ENCODE measurements around the gene ANKRD29. TPM values are rescaled to one million over a fixed set of nuclear protein-coding genes. Genes with fewer than 3 reads are reported as not detected.

ANKRD29 gene
- total and polyA plus RNA-seq, 4 donors: 8.7 to 29.6 (median 28.1) TPM

DNA sequence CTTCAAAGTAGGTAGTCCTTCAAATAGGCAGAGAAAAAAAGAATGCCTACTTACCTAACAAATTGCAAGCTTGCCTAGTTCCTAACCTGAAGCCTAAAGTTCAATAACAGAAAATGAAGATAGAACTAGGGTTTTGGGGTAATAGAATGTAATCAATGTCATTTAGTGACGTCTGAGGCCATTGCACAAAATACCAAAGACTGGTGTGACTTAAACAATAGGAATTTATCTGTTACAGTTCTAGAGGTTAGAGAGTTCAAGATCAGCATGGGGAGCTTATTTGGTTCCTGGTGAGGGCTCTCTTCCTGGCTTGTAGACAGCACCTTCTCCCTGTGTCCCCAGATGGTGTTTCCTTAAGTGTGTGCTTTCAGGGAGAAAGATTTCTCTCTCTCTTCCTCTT is 71.7 kb downstream of the ANKRD29 start:
- DNase-seq (ENCODE audit: low read depth in 4 of 6, low spot score in 6 of 6): no peak
- Histone ChIP-seq H3K27me3 (ENCODE audit: control insufficient read depth, insufficient read depth, low read length) (no peaks in the 10 kb centered on the region), H3K27ac (ENCODE audit: low read depth, low read length) (no peak overlapping the region), H3K9me3 (ENCODE audit: control insufficient read depth, insufficient read depth, low read length) (no peaks in the 10 kb centered on the region), H3K4me3 (ENCODE audit: low read depth, low read length) (no peak overlapping the region), H3K36me3 (ENCODE audit: control insufficient read depth, insufficient read depth, low read length) (no peaks in the 10 kb centered on the region), H3K4me1 (ENCODE audit: control insufficient read depth, insufficient read depth, low read length) (peaks cover 3% of the 10 kb centered on the region)
- no CpG with 5 or more reads among the region's 1 CpG for WGBS (ENCODE audit: insufficient coverage)

DNA sequence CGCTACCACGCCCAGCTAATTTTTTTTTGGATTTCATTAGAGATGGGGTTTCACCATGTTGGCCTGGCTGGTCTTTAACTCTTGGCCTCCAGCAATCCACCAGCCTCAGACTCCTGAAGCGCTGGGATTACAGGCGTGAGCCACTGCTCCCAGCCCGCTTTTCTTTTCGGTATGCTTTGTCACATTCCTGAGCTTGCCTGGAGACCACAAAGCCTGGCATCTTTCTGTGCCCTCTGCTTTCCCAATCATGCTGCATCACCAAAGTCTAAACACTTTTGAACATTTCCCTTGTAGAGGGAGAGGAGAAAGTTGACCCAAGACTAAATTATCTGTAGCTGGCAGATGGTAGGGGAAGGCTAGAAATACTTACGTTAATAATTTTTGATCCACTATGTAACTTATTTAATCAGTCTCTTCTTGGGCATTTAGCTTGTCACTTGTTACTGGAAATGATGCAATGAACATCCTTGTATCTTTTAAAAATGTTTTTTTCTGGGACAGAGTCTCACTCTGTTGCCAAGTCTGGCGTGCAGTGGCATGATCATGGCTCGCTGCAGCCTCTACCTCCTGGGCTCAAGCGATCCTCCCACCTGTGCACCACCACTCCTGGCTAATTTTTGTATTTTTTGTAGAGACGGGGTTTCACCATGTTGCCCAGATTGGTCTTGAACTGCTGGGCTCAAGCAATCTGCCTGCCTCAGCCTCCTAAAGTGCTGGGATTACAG is 73.7 kb downstream of the ANKRD29 start:
- DNase-seq (ENCODE audit: low read depth in 4 of 6, low spot score in 6 of 6): no peak
- WGBS (ENCODE audit: insufficient coverage): 76% methylated on average over 9 of the region's 11 CpGs

DNA sequence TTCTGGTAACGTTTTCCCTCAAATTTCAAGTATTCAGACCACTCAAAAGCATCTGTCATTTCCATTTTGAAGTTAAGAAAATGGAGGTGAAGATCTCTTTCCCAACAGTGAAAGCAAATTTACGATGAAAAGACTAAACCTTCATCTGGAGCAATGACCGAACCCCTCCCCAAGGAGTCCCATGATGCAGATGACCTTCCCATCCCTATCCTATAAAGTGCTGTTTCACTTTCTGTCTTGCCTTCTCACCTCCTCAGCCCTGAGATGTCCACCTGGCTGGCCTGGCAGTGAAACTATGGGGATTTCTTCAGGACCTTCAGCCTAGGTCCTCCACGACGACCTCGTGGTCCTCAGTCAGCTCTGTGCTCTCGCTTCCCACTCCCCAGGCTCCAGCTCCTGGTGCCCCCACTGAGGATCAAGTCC is 75.5 kb downstream of the ANKRD29 start:
- Histone ChIP-seq H3K4me3 (ENCODE audit: low read depth, low read length) (no peak overlapping the region), H3K27ac (ENCODE audit: low read depth, low read length) (no peak overlapping the region)

More for the DNA sequence above, 73.7 kb downstream of the ANKRD29 start:
- Histone ChIP-seq H3K27ac (ENCODE audit: low read depth, low read length) (no peak overlapping the region), H3K4me1 (ENCODE audit: control insufficient read depth, insufficient read depth, low read length) (peaks cover 16% of the 10 kb centered on the region), H3K36me3 (ENCODE audit: control insufficient read depth, insufficient read depth, low read length) (no peaks in the 10 kb centered on the region), H3K27me3 (ENCODE audit: control insufficient read depth, insufficient read depth, low read length) (no peaks in the 10 kb centered on the region), H3K4me3 (ENCODE audit: low read depth, low read length) (no peak overlapping the region), H3K9me3 (ENCODE audit: control insufficient read depth, insufficient read depth, low read length) (no peaks in the 10 kb centered on the region)

DNA sequence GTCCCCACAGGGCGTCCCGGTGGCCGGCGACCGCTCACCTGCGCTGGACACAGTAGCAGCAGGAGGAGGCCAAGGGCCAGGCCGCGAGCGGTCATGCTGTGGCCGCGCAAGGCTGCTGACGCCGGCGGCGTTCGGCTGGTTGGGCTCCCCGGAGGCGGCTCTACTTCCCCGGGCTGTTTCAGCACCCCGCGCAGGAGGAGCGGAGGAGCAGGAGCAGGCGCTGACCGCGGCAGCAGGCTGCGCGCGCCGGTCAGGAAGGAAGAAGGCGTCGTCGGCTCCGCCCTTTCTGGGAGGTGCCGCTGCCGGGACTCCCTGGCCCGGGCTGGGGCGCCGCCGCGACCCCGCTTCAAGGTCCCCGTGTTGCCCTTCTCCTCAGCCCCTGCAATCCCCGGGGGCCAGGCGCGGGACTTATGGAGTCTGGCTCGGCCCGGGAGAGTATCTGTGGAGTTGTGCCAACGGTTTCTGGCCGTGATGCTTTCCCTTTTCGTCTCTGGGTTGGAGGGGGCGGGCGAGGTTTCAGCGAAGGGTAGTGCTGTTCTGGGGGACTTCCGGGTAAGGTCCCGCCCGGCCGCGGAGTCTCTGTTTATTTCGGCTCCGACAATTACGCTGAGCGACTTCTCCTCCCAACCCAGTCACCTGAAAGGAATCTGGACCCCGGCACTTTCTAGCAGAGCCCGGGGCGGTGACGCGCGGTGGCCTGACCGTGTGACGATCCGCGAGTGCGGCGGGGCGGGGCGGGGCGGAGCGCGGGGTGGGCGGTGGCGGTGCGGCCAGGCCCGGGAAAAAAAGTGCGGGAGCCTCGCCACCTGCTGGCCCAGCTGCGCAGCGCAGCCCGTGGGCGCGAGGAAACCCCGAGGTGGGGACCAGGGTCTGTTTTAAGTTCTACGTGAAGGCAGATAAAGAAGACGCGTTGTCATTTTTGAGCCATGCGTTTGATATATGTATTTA is 76.2 kb downstream of the ANKRD29 start, which contains the start of gene NPC1:
TSS of gene NPC1 (minus strand) at position 258 of the 948 bp plus-strand sequence. CDS start at position 95, 163 bp downstream.
- H3K27ac ChIP-seq (ENCODE audit: low read depth, low read length): peak within 1 kb of the TSS; percentile 96
- DNase-seq (ENCODE audit: low read depth in 4 of 6, low spot score in 6 of 6): peak; percentile 79 to 97 (median 87)
- H3K4me1 ChIP-seq (ENCODE audit: control insufficient read depth, insufficient read depth, low read length): peaks cover 27% of the 10 kb centered on the region
- no peaks in the 10 kb centered on the region for H3K9me3 ChIP-seq (ENCODE audit: control insufficient read depth, insufficient read depth, low read length)
- peak within 1 kb of the TSS; percentile 76 for H3K4me3 ChIP-seq (ENCODE audit: low read depth, low read length)
- under 1% methylated on average over 89 of the region's 95 CpGs for WGBS (ENCODE audit: insufficient coverage)
- H3K36me3 ChIP-seq (ENCODE audit: control insufficient read depth, insufficient read depth, low read length): peaks cover 3% of the 10 kb centered on the region
- no peaks in the 10 kb centered on the region for H3K27me3 ChIP-seq (ENCODE audit: control insufficient read depth, insufficient read depth, low read length)

More for the DNA sequence above, 75.5 kb downstream of the ANKRD29 start:
- peaks cover 27% of the 10 kb centered on the region for H3K4me1 ChIP-seq (ENCODE audit: control insufficient read depth, insufficient read depth, low read length)
- no peaks in the 10 kb centered on the region for H3K27me3 ChIP-seq (ENCODE audit: control insufficient read depth, insufficient read depth, low read length)
- no peaks in the 10 kb centered on the region for H3K9me3 ChIP-seq (ENCODE audit: control insufficient read depth, insufficient read depth, low read length)
- DNase-seq (ENCODE audit: low read depth in 4 of 6, low spot score in 6 of 6): no peak
- peaks cover 3% of the 10 kb centered on the region for H3K36me3 ChIP-seq (ENCODE audit: control insufficient read depth, insufficient read depth, low read length)
- WGBS (ENCODE audit: insufficient coverage): 64% methylated on average over 6 of the region's 7 CpGs

DNA sequence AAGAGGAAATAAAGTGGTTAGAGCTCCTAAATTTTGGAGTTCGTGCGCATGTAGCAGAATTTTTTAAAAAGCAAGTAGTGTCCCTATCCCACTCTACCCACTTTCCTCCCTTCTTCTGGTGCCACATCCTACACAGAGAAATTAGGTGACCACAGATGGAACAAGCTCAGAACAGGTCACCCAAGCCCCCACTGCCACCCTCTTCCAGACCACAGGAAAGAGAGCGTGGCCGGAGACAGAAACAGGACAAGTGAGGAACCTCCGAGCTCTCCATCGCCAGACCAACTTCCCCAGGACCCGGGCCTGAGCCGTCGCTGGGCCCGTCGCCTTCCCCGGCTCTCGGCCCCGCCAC is 76.8 kb downstream of the ANKRD29 start:
- Histone ChIP-seq H3K36me3 (ENCODE audit: control insufficient read depth, insufficient read depth, low read length) (peaks cover 3% of the 10 kb centered on the region), H3K27me3 (ENCODE audit: control insufficient read depth, insufficient read depth, low read length) (no peaks in the 10 kb centered on the region), H3K9me3 (ENCODE audit: control insufficient read depth, insufficient read depth, low read length) (no peaks in the 10 kb centered on the region), H3K27ac (ENCODE audit: low read depth, low read length) (peak overlapping the region; percentile 96), H3K4me3 (ENCODE audit: low read depth, low read length) (peak overlapping the region; percentile 76), H3K4me1 (ENCODE audit: control insufficient read depth, insufficient read depth, low read length) (peaks cover 27% of the 10 kb centered on the region)
- WGBS (ENCODE audit: insufficient coverage): under 1% methylated on average over 12 of the region's 14 CpGs
- no peak for DNase-seq (ENCODE audit: low read depth in 4 of 6, low spot score in 6 of 6)

DNA sequence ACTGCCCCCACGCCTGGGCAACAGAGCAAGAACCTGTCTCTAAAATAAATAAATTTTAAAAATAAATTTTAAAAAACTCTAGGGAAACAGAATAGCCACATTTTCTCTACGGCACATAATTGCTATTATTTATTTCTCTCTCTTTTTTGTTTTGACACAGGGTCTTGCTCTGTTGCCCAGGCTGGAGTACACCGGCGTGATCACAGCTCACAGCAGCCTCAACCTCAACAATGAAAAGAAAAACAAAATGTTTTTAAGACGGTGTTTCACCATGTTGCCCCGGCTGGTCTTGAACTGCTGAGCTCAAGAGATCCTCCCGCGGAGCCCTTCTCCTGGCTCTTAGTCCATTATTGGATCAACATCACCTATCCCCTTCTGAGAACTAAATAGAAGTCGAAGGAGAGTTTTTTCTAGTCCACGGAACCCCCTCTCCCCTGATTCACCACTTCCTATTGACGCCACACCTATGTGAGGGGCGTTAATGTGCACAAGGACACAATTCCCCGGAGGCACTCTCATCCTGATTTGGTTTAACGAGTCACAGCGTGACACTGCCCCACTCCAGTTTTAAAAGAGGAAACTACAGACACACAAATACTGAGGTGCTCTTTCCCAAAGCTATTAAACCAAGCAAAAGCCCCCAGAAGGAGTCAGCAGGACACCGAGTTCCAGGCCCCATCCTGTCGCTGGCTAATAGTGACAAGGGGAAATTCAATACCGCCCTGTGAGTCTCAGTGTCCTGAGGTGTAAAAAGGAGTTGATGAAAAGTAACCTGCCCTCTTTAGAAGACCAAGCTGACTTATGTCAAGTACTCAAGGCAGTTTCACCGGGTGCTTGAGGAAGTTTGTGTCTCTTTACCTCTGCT is 77.5 kb downstream of the ANKRD29 start:
- 31% methylated on average over 9 of the region's 19 CpGs for WGBS (ENCODE audit: insufficient coverage)
- DNase-seq (ENCODE audit: low read depth in 4 of 6, low spot score in 6 of 6): peak in 2 of 6 donors; percentile 6 to 20
- H3K4me1 ChIP-seq (ENCODE audit: control insufficient read depth, insufficient read depth, low read length): peaks cover 27% of the 10 kb centered on the region

DNA sequence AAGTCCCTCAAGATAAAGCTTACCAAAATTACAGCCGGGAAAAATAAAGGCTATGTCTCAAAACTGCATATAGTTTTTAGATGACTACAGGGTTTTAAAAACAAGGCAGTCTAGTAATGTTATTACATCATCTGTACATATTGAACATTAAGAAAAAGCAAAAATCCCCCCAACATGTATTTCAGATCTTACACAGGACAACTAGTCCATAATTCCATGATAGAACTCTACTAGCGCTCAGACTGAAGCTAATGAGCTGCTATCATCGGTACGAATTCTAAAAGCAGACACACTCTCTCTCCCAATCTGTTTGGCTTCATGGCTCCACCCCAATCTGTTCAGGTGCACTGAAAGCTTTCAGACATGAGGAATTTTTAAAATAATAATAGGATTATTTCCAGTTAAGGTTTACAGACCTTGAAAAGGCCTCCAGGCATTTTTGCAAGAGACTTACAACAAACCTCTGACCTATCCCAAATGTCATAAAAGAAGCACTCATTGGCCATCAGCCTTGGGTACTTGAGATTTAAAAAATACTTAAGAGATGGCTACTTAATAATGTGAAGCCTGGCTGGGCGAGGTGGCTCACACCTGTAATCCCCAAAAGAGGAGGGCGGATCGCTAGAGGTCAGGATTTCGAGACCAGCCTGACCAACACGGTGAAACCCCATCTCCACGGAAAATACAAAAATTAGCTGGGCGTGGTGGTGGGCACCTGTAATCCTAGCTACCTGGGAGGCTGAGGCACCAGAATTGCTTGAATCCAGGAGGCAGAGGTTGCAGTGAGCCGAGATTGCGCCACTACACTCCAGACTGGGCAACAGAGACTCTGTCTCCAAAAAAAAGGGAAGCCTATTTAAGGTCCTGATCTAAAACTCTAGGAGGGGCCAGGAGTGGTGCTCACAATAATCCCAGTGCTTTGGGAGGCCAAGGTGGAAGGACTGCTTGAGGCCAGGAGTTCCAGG is 78.4 kb downstream of the ANKRD29 start:
- H3K4me1 ChIP-seq (ENCODE audit: control insufficient read depth, insufficient read depth, low read length): peaks cover 27% of the 10 kb centered on the region

More for the DNA sequence above, 77.5 kb downstream of the ANKRD29 start:
- Histone ChIP-seq H3K9me3 (ENCODE audit: control insufficient read depth, insufficient read depth, low read length) (no peaks in the 10 kb centered on the region), H3K4me3 (ENCODE audit: low read depth, low read length) (peak overlapping the region; percentile 76), H3K36me3 (ENCODE audit: control insufficient read depth, insufficient read depth, low read length) (peaks cover 3% of the 10 kb centered on the region), H3K27me3 (ENCODE audit: control insufficient read depth, insufficient read depth, low read length) (no peaks in the 10 kb centered on the region), H3K27ac (ENCODE audit: low read depth, low read length) (peak overlapping the region; percentile 96)

DNA sequence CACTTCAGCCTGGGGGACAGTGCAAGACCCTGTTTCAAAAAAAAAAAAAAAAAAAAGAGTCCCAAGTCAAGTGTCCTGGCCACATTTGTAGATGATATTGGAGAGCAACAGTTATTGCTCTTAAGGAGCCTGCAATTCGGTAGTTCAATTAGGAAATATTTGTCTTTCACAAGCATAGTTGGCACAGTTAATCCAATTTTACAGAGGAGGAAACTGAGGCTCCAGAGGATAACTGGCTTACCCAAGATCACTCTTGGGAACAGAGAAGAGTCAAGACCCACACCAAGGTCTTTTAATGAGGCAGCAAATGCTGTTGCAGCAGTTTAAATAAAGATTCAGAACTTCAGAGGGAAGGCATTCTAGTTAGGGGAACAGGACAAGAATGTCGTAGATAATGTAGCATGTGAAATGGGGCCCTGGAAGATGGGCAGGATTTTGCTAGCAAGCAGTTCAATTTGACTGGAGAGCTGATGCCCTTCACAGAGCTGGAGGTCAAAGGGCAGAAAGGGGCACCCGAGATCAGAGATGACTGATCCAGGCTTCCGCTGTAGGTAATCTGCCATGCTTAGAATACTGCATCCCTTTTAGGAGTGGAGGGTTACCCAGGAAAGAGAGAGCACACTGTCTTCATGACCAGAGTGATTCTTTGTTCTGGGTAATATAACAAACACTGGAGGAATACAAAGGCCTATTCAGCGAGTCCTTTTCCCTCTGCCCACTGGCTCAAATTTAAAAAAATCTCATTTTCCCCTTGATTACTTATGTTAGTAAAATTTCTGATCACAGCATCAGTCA is 79.4 kb downstream of the ANKRD29 start:
- H3K27me3 ChIP-seq (ENCODE audit: control insufficient read depth, insufficient read depth, low read length): no peaks in the 10 kb centered on the region
- peaks cover 27% of the 10 kb centered on the region for H3K4me1 ChIP-seq (ENCODE audit: control insufficient read depth, insufficient read depth, low read length)
- WGBS (ENCODE audit: insufficient coverage): 40% methylated on average over 3 of the region's 5 CpGs
- H3K9me3 ChIP-seq (ENCODE audit: control insufficient read depth, insufficient read depth, low read length): no peaks in the 10 kb centered on the region
- H3K27ac ChIP-seq (ENCODE audit: low read depth, low read length): no peak overlapping the region
- H3K4me3 ChIP-seq (ENCODE audit: low read depth, low read length): no peak overlapping the region
- H3K36me3 ChIP-seq (ENCODE audit: control insufficient read depth, insufficient read depth, low read length): peaks cover 5% of the 10 kb centered on the region
- DNase-seq (ENCODE audit: low read depth in 4 of 6, low spot score in 6 of 6): peak in 2 of 6 donors; percentile 26 to 28

More for the DNA sequence above, 78.4 kb downstream of the ANKRD29 start:
- no peaks in the 10 kb centered on the region for H3K27me3 ChIP-seq (ENCODE audit: control insufficient read depth, insufficient read depth, low read length)
- H3K9me3 ChIP-seq (ENCODE audit: control insufficient read depth, insufficient read depth, low read length): no peaks in the 10 kb centered on the region
- 93% methylated on average over 10 of the region's 13 CpGs for WGBS (ENCODE audit: insufficient coverage)
- no peak overlapping the region for H3K27ac ChIP-seq (ENCODE audit: low read depth, low read length)
- peak in 1 of 6 donors; percentile 18 for DNase-seq (ENCODE audit: low read depth in 4 of 6, low spot score in 6 of 6)
- peaks cover 3% of the 10 kb centered on the region for H3K36me3 ChIP-seq (ENCODE audit: control insufficient read depth, insufficient read depth, low read length)
- no peak overlapping the region for H3K4me3 ChIP-seq (ENCODE audit: low read depth, low read length)
